K562 (cell line): ENCODE data around the gene PLEKHA1. TPM values are rescaled to one million over a fixed set of nuclear protein-coding genes. Genes with fewer than 3 reads are reported as not detected.
A peak's percentile ranks its signal among the peaks of the same experiment; 100 is the strongest.

Experiments
- AFF1 ChIP-seq, 2 experiments: fragments of 450-650 bp; IDR thresholded peaks; 2 replicates each; pipeline ENCODE4 v1.6.1; 2018; ENCODE audit warnings: mild to moderate bottlenecking in 2 of 2, low read depth in 1 of 2; ENCODE audit not compliant: partially characterized antibody in 2 of 2
- DDX20 ChIP-seq: fragments of 450-650 bp; IDR thresholded peaks from 2 replicates; pipeline ENCODE4 v1.6.1; 2016; ENCODE audit warnings: missing genetic modification characterization, low read depth, mild to moderate bottlenecking, missing compliant biosample characterization, moderate library complexity
- EGR1 ChIP-seq: fragments of 450-650 bp; conservative IDR thresholded peaks from 2 replicates; pipeline ENCODE4 v1.6.1; 2017; ENCODE audit warnings: mild to moderate bottlenecking
- TSHZ1 ChIP-seq: fragments of 250-450 bp; sonication (Bioruptor Pico); IDR thresholded peaks from 2 replicates; pipeline ENCODE4 v1.4.0; 2020; ENCODE audit warnings: mild to moderate bottlenecking, moderate library complexity
- ZBTB40 ChIP-seq, 2 experiments: fragments of 450-650 bp in 1 of 2; sonication (generic) in 1 of 2; formaldehyde crosslinking in 1 of 2; IDR thresholded peaks; 2 replicates each; pipeline versions ENCODE4 v1.7.1 to v1.9.0; 2016 to 2022; ENCODE audit warnings: inconsistent platforms in 1 of 2, mild to moderate bottlenecking in 1 of 2, missing genetic modification reagents in 1 of 2
- ZFX ChIP-seq: sonication (generic); formaldehyde crosslinking; IDR thresholded peaks from 2 replicates; pipeline ENCODE4 v1.8.0; 2022; ENCODE audit warnings: mild to moderate bottlenecking, missing genetic modification reagents, moderate library complexity
- ZNF384 ChIP-seq: IDR thresholded peaks from 2 replicates; pipeline ENCODE4 v1.6.1; 2012; ENCODE audit warnings: low read depth, low read length, improper control_type of control experiment
- polyA plus RNA-seq, 8 experiments: library from polyadenylated mRNA; depleted of rRNA in 4 of 8; stranded (reverse) in 5 of 8; unstranded in 3 of 8; fragments of >200 nt; fragmentation: Nextera tagmentation in 2 of 8; fragmentation: Illumina TruSeq in 1 of 8; extraction: Ambion mirVana in 2 of 8; extraction: Trizol in 1 of 8; gene quantifications; 2 replicates each; pipeline versions ENCODE4 v1.2.1 to v1.2.3, GENCODE V29; 2011 to 2014; ENCODE audit warnings: inconsistent platforms in 1 of 8, missing spikeins in 1 of 8
- total RNA-seq, 7 experiments: library from RNA; depleted of rRNA in 6 of 7; stranded (reverse); fragments of >200 nt in 6 of 7; fragmentation: Illumina TruSeq in 2 of 7; extraction: Trizol in 2 of 7; gene quantifications; 2 replicates each; pipeline versions ENCODE4 v1.2.1 to v1.2.3, GENCODE V29; 2011 to 2021; ENCODE audit warnings: low replicate concordance in 1 of 7

PLEKHA1 gene
- total and polyA plus RNA-seq, 9 of the 15 experiments (the other 6 are each of a cell fraction or from before 2014, with no cell fraction given) = 0.05 to 4.7 (median 1.0) TPM

GRCh38 chr10:122374237-122374858, at the start of gene PLEKHA1 (continued):
- TF ChIP-seq TSHZ1 (CRISPR knock-in tag) = no peak
- 0 out of 2 replicates have a peak, but pooled peaks have one; percentile 22 for TF ChIP-seq ZBTB40 (IDR thresholded peaks at IDR 0.05)
- no peak for TF ChIP-seq ZBTB40 (CRISPR knock-in tag; IDR thresholded peaks at IDR 0.05)
- TF ChIP-seq DDX20 (tag) = no peak
- no peak for TF ChIP-seq EGR1
- no peak for TF ChIP-seq ZNF384
- peak in 1 of 2 experiments; percentile 87 for TF ChIP-seq AFF1 (IDR thresholded peaks at IDR 0.05; ENCODE audit: low read depth in 1 of 2, partially characterized antibody in 2 of 2)
- peak; percentile 71 for TF ChIP-seq ZFX
